A549 (cell line): ENCODE data around the gene CNIH3.

Experiments used
- CEBPB ChIP-seq, 2 experiments: fragments of >200 bp in 1 of 2; sonication (Bioruptor Twin) in 1 of 2; formaldehyde crosslinking in 1 of 2; IDR thresholded peaks; 2 replicates each; pipeline ENCODE4 v1.6.1; 2012 to 2016
- CTCF ChIP-seq: fragments of >200 bp; sonication (Bioruptor Twin); formaldehyde crosslinking; IDR thresholded peaks from 3 replicates; pipeline ENCODE4 v1.5.1; 2016
- EHMT2 ChIP-seq: fragments of 200-600 bp; sonication (generic); IDR thresholded peaks from 2 replicates; pipeline ENCODE4 v1.6.1; 2016; ENCODE audit warnings: antibody characterized with exemption, low read depth, mild to moderate bottlenecking, moderate library complexity
- EP300 ChIP-seq, 2 experiments: fragments of >200 bp; sonication (Bioruptor Twin); formaldehyde crosslinking; IDR thresholded peaks; 2 replicates in 1 of 2; 3 replicates in 1 of 2; pipeline ENCODE4 v1.6.1; 2016 to 2017
- JUN ChIP-seq, 2 experiments: fragments of >200 bp; sonication (Bioruptor Twin); formaldehyde crosslinking; IDR thresholded peaks; 2 replicates in 1 of 2; 3 replicates in 1 of 2; pipeline ENCODE4 v1.6.1; 2016 to 2017
- MYC ChIP-seq: IDR thresholded peaks from 2 replicates; pipeline ENCODE4 v1.6.1; 2012; ENCODE audit warnings: mild to moderate bottlenecking, inconsistent platforms, low read length, improper control_type of control experiment, borderline replicate concordance
- POLR2A ChIP-seq: IDR thresholded peaks from 2 replicates; pipeline ENCODE4 v1.6.1; 2012; ENCODE audit warnings: mild to moderate bottlenecking, low read length
- RFX5 ChIP-seq: fragments of 450-650 bp; IDR thresholded peaks from 2 replicates; pipeline ENCODE4 v1.7.1; 2014; ENCODE audit warnings: antibody characterized with exemption, mild to moderate bottlenecking, moderate library complexity
- TP53 ChIP-seq: fragments of 250-450 bp; sonication (Bioruptor Pico); IDR thresholded peaks from 2 replicates; pipeline ENCODE4 v1.5.0; 2021; ENCODE audit warnings: mild to moderate bottlenecking, moderate library complexity

GRCh38 chr1:224757508-224757907 is 141.4 kb downstream of the CNIH3 start:
- no peak for TF ChIP-seq MYC
- no peak for TF ChIP-seq EHMT2
- TF ChIP-seq CEBPB (IDR thresholded peaks at IDR 0.05), result no peak
- TF ChIP-seq TP53 (CRISPR knock-in tag), result no peak
- TF ChIP-seq POLR2A, result no peak
- no peak for TF ChIP-seq JUN (IDR thresholded peaks at IDR 0.05)
- no peak for TF ChIP-seq CTCF
- no peak for TF ChIP-seq RFX5
- TF ChIP-seq EP300 (IDR thresholded peaks at IDR 0.05), result no peak
